Cardiac muscle cell (in vitro differentiated cells and primary cell): Measurements from ENCODE around the gene MAP3K7. TPM values are rescaled to one million over a fixed set of nuclear protein-coding genes. Genes with fewer than 3 reads are reported as not detected.

Experiments
- DNase-seq, 2 donors: peaks; one replicate each; pipeline versions ENCODE4 v3.0.0 to v3.0.0-alpha.2; 2010 to 2017; ENCODE audit warnings: low read depth in 1 of 2, low spot score in 1 of 2
- H3K27ac ChIP-seq: fragments of 200-600 bp; sonication (generic); 2 replicates; pipeline ENCODE4 v1.5.1; 2016
- H3K27me3 ChIP-seq: fragments of 200-600 bp; sonication (generic); 2 replicates; pipeline ENCODE4 v1.6.0; 2016; ENCODE audit warnings: control low read depth
- H3K36me3 ChIP-seq: fragments of 200-600 bp; sonication (generic); 2 replicates; pipeline ENCODE4 v1.5.1; 2016; ENCODE audit warnings: control low read depth
- H3K4me1 ChIP-seq: fragments of 200-600 bp; sonication (generic); 2 replicates; pipeline ENCODE4 v1.8.1; 2017; ENCODE audit warnings: low read depth, mild to moderate bottlenecking, mixed run types
- H3K4me3 ChIP-seq: fragments of 200-600 bp; sonication (generic); 2 replicates; pipeline ENCODE4 v1.5.1; 2016; ENCODE audit warnings: mild to moderate bottlenecking
- H3K9me3 ChIP-seq: fragments of 200-600 bp; sonication (generic); 2 replicates; pipeline ENCODE4 v1.5.1; 2017; ENCODE audit warnings: low read depth, mild to moderate bottlenecking, control low read depth
- CTCF ChIP-seq: IDR thresholded peaks from 2 replicates; pipeline ENCODE4 v1.5.1; 2012; ENCODE audit warnings: low read depth, mild to moderate bottlenecking, low read length
- polyA plus RNA-seq: library from polyadenylated mRNA; unstranded; fragments of >200 nt; fragmentation: Nextera tagmentation; extraction: Ambion mirVana; gene quantifications from 2 replicates; pipeline ENCODE4 v1.2.1, GENCODE V29; 2016
- total RNA-seq: library from RNA; depleted of rRNA; stranded (reverse); fragments of >200 nt; gene quantifications from 2 replicates; pipeline ENCODE4 v1.2.3, GENCODE V29; 2016

MAP3K7 gene
- total and polyA plus RNA-seq, 2 experiments from 2014 or later, result 31.9 to 37.6 TPM

DNA sequence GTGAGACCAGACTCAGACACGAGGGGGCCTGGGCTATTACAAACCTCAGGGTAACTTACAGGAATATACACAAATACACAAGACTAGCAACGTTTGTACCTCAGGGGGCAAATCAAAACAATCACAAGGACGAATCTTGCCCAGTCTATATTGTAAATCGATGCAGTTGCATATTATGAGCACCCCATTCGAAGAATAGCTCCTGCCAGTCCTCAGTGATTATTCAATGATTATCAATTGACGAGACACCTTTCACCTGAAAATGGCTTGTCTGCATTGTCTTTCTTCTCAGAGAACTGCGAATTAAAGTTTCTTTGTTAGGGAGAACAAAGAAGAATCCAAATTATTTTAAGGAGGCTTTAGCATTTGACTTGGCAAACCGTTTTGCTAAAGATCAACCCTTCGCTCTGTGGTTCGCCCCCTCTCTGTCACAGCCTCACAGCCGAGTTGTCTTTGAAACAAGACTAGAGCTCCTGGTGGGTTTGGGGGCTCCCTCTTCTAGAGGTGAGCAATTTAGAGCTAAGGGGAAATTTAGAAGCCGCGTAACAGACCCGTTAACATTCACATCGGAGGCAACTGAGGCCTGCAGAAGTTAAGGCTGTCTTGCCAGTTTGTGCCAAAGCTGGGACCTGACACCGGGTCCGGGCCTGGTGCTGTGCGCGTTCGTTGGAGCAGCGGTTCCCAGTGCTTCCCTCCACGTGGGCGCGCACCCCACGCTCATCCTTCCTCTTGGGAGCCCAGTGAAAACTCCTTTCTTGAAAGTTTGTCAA is 24.9 kb upstream of the MAP3K7 start:
- Histone ChIP-seq H3K27me3 (no peaks in the 10 kb centered on the region), H3K27ac (no peak overlapping the region), H3K4me1 (no peaks in the 10 kb centered on the region), H3K9me3 (no peaks in the 10 kb centered on the region), H3K36me3 (no peaks in the 10 kb centered on the region), H3K4me3 (peak overlapping the region; percentile 41)
- DNase-seq, result no peak
- no peak for TF ChIP-seq CTCF

DNA sequence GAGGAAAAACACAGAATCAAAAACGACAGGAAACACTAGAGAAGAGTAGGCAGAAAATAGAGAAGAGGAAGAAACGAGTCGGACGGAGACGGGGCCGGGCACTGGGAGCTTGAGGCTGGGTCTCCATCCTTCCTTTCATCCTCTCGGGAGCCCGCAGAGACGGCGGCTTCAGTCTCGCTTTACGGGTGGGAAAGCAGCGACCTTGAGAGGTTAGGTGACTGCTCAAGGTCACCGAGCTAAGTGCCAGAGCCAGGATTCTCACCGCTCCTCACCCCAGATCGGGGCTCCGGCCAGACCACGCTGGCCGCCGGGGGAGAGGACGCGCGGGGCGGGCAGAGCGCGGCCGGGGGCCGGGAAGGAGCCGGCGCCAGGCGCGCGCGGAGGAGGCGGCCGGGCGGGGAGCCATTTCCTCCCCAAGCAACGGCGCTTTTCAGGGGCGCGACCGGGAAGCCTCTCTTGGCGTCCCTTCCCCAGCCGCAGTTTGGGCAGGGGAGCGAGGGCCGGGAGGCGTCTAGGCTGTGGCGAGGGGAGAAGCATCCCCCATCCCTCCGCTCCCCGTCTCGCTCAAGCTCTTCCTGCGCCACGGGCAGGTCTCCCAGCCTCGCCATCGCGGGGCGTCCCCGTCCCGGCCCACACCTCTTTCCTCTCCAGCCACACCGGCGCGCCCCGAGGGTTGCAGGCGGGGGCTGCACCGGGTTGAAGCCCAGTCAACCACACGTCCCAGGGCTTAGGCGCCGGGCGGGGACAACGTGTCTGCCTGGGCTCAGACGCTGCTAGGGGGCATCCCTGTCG is 24.1 kb upstream of the MAP3K7 start:
- no peak for TF ChIP-seq CTCF
- Histone ChIP-seq H3K4me3 (peak overlapping the region; percentile 41), H3K4me1 (no peaks in the 10 kb centered on the region), H3K27me3 (no peaks in the 10 kb centered on the region), H3K27ac (no peak overlapping the region), H3K36me3 (no peaks in the 10 kb centered on the region), H3K9me3 (no peaks in the 10 kb centered on the region)
- peak; percentile 25 to 61 for DNase-seq

DNA sequence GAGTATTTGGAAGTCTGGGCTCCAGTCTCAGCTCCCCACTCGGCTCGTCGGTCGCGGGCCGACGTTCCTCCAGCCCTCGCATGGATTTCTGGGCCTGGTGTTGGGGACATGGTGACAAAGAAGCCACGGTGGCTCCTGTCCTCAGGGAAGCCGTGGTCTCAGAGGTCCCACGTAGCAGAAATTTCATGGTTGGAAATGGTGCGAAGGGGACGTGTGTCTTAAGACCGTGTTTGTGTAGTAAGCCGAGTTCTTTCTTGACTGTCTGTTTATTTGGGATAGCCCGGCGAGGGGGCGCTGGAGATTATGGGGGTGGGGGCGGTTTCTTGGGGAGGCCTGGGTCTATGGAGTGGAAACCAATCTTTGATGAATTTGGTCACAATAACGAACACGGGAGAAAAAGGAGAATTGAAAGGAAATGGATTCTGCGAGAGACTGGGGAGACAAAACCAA is 23.5 kb upstream of the MAP3K7 start:
- no peaks in the 10 kb centered on the region for H3K4me1 ChIP-seq
- DNase-seq, result peak; percentile 7 to 17
- no peak overlapping the region for H3K27ac ChIP-seq

GRCh38 chr6:90605749-90606340 is 19.0 kb upstream of the MAP3K7 start:
- no peak overlapping the region for H3K27ac ChIP-seq
- H3K9me3 ChIP-seq, result no peaks in the 10 kb centered on the region
- no peak for DNase-seq
- no peaks in the 10 kb centered on the region for H3K4me1 ChIP-seq
- H3K4me3 ChIP-seq, result no peak overlapping the region
- no peak for TF ChIP-seq CTCF
- no peaks in the 10 kb centered on the region for H3K27me3 ChIP-seq
- H3K36me3 ChIP-seq, result no peaks in the 10 kb centered on the region

More for the DNA sequence above, 23.5 kb upstream of the MAP3K7 start:
- TF ChIP-seq CTCF, result no peak
- H3K36me3 ChIP-seq, result no peaks in the 10 kb centered on the region
- H3K9me3 ChIP-seq, result no peaks in the 10 kb centered on the region
- no peaks in the 10 kb centered on the region for H3K27me3 ChIP-seq
- H3K4me3 ChIP-seq, result peak overlapping the region; percentile 41

DNA sequence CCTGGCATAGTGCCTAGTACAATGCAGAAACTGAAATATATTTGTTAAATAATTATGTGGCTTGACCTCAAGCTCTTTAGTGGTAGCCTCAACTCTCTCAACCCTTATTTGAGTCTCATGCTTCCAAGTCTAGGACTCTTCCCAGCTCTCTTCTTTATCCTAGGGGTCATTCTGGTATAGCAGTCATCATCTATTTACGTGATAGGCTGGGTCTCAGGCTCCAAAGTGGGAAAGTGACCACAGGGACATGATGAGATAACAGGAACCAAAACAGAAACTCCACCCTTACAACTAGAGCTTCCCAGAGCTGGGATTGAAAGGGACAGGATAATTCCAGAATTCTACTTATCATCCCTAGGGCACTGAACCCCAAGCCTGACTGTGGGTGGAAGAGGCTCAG is 17.7 kb upstream of the MAP3K7 start:
- H3K36me3 ChIP-seq, result no peaks in the 10 kb centered on the region
- no peak for DNase-seq
- H3K9me3 ChIP-seq, result no peaks in the 10 kb centered on the region
- H3K4me1 ChIP-seq, result no peaks in the 10 kb centered on the region
- no peak for TF ChIP-seq CTCF
- no peaks in the 10 kb centered on the region for H3K27me3 ChIP-seq
- no peak overlapping the region for H3K4me3 ChIP-seq
- no peak overlapping the region for H3K27ac ChIP-seq
